WI38 (cell line): Measurements from ENCODE around the gene SCAI.
"Not testable (repeated sequence)": the region's sequence is repeated elsewhere in the genome, so short reads cannot be mapped to it uniquely, and the experiment has no call there.

Source experiments
- H3K4me3 ChIP-seq: 2 replicates; pipeline ENCODE4 v1.5.1; 2011; ENCODE audit warnings: low read depth, mild to moderate bottlenecking, control low read depth, low read length
- CTCF ChIP-seq: IDR thresholded peaks from 2 replicates; pipeline ENCODE4 v1.5.1; 2012; ENCODE audit warnings: low read depth, mild to moderate bottlenecking, control low read depth, low read length

Gene SCAI

GRCh38 chr9:125119643-125120286, 23.6 kb downstream of the SCAI start:
- H3K4me3 ChIP-seq, result no peak overlapping the region
- no peak for TF ChIP-seq CTCF

GRCh38 chr9:125118696-125119095, 24.6 kb downstream of the SCAI start:
- not testable (repeated sequence) for H3K4me3 ChIP-seq

GRCh38 chr9:125114503-125114902, 28.8 kb downstream of the SCAI start:
- H3K4me3 ChIP-seq, result not testable (repeated sequence)

- TF ChIP-seq CTCF, result no peak
- no peak overlapping the region for H3K4me3 ChIP-seq
These were observed 32.9 kb downstream of the SCAI start for GRCh38 chr9:125110464-125110863.

- not testable (repeated sequence) for H3K4me3 ChIP-seq
These were observed 34.8 kb downstream of the SCAI start for GRCh38 chr9:125108541-125108940.

GRCh38 chr9:125106285-125106893, 36.9 kb downstream of the SCAI start:
- TF ChIP-seq CTCF, result no peak
- H3K4me3 ChIP-seq, result no peak overlapping the region

- H3K4me3 ChIP-seq, result no peak overlapping the region
- TF ChIP-seq CTCF, result no peak
These were observed 39.4 kb downstream of the SCAI start for GRCh38 chr9:125103770-125104460.

GRCh38 chr9:125103021-125103420, 40.3 kb downstream of the SCAI start:
- no peak overlapping the region for H3K4me3 ChIP-seq
- no peak for TF ChIP-seq CTCF

GRCh38 chr9:125100822-125101221, 42.5 kb downstream of the SCAI start:
- H3K4me3 ChIP-seq, result no peak overlapping the region
- no peak for TF ChIP-seq CTCF
